MM.1S (cell line): ENCODE measurements around the gene KLHL2.
"Not testable (repeated sequence)": the region's sequence is repeated elsewhere in the genome, so short reads cannot be mapped to it uniquely, and the experiment has no call there.

Experiments used
- DNase-seq: peaks from one replicate; pipeline ENCODE4 v3.0.0-alpha.2; 2015
- H2AFZ ChIP-seq: fragments of 300-600 bp; sonication (generic); 2 replicates; pipeline ENCODE4 v1.6.0; 2016; ENCODE audit warnings: antibody characterized with exemption, low read length
- H3F3A ChIP-seq: fragments of 300-600 bp; sonication (generic); 2 replicates; pipeline ENCODE4 v1.6.1; 2016; ENCODE audit warnings: mild to moderate bottlenecking, antibody characterized with exemption, low read length, moderate library complexity, mixed read lengths; ENCODE audit not compliant: insufficient read depth
- H3K27ac ChIP-seq: fragments of 300-600 bp; sonication (generic); 2 replicates; pipeline ENCODE4 v1.5.1; 2016; ENCODE audit warnings: mild to moderate bottlenecking, low read length
- H3K27me3 ChIP-seq: fragments of 300-600 bp; sonication (generic); replicated peaks from 2 replicates; pipeline ENCODE4 v1.6.0; 2016; ENCODE audit warnings: low read length; ENCODE audit not compliant: insufficient read depth
- H3K36me3 ChIP-seq: fragments of 300-600 bp; sonication (generic); replicated peaks from 2 replicates; pipeline ENCODE4 v1.6.1; 2016; ENCODE audit warnings: mild to moderate bottlenecking, low read length, mixed read lengths; ENCODE audit not compliant: insufficient read depth
- H3K4me1 ChIP-seq: fragments of 300-600 bp; sonication (generic); 2 replicates; pipeline ENCODE4 v1.6.1; 2016; ENCODE audit warnings: low read length, mixed read lengths
- H3K4me2 ChIP-seq: fragments of 300-600 bp; sonication (generic); 2 replicates; pipeline ENCODE4 v1.6.0; 2016; ENCODE audit warnings: low read depth, low read length
- H3K4me3 ChIP-seq: fragments of 300-600 bp; sonication (generic); 2 replicates; pipeline ENCODE4 v1.5.1; 2016; ENCODE audit warnings: low read length, mixed read lengths
- H3K79me2 ChIP-seq: fragments of 300-600 bp; sonication (generic); 2 replicates; pipeline ENCODE4 v1.6.1; 2016; ENCODE audit warnings: mixed run types, low read length, mixed read lengths
- H3K9ac ChIP-seq: fragments of 300-600 bp; sonication (generic); 2 replicates; pipeline ENCODE4 v1.6.1; 2016; ENCODE audit warnings: low read length, mixed read lengths
- H3K9me2 ChIP-seq: fragments of 300-600 bp; sonication (generic); replicated peaks from 2 replicates; pipeline ENCODE4 v1.6.1; 2016; ENCODE audit warnings: mild to moderate bottlenecking, low read length, mixed read lengths; ENCODE audit not compliant: insufficient read depth
- H3K9me3 ChIP-seq: fragments of 300-600 bp; sonication (generic); replicated peaks from 2 replicates; pipeline ENCODE4 v1.6.1; 2016; ENCODE audit warnings: mild to moderate bottlenecking, low read length, mixed read lengths; ENCODE audit not compliant: insufficient read depth
- H4K20me1 ChIP-seq: fragments of 300-600 bp; sonication (generic); 2 replicates; pipeline ENCODE4 v1.6.1; 2016; ENCODE audit warnings: mild to moderate bottlenecking, low read length, moderate library complexity, mixed read lengths; ENCODE audit not compliant: insufficient read depth
- EZH2 ChIP-seq: fragments of 300-600 bp; sonication (generic); optimal IDR thresholded peaks from 2 replicates; pipeline ENCODE3; 2017; ENCODE audit warnings: low read depth, mild to moderate bottlenecking, antibody characterized with exemption, low read length, mixed read lengths
- EZH2phosphoT487 ChIP-seq: fragments of 300-600 bp; sonication (generic); IDR thresholded peaks from 2 replicates; pipeline ENCODE4 v1.6.1; 2018; ENCODE audit warnings: antibody characterized with exemption, low read length
- TF ChIP-seq, protein P1 (sequence below): fragments of 300-600 bp; sonication (generic); IDR thresholded peaks from 2 replicates; pipeline ENCODE4 v1.5.1; 2016; ENCODE audit warnings: antibody characterized with exemption, low read length, mixed read lengths

Gene KLHL2

DNA sequence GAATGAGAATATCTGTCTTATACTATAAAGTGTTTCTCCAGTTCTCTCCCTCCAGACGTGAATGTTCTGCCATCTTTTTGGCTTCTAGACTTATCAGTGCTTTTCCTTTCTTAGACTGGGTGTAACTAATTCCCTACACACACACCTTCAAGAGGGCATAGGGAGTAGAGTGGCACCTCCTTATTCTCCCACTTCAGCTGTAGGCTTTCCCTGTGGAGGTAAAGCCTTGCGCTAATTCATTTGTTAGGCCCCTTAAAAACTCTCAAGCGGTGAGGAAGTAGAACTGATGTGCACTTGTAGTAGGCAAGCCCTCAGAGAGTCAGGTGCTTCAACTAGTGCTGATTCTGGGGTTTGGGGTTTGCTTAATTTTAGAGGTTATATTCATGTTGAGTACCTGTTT is 10.0 kb downstream of the KLHL2 start:
- H3K27me3 ChIP-seq = no peaks in the 10 kb centered on the region
- H3K27ac ChIP-seq = no peak overlapping the region
- H3K4me1 ChIP-seq = peaks cover 22% of the 10 kb centered on the region
- TF ChIP-seq, protein P1, sequence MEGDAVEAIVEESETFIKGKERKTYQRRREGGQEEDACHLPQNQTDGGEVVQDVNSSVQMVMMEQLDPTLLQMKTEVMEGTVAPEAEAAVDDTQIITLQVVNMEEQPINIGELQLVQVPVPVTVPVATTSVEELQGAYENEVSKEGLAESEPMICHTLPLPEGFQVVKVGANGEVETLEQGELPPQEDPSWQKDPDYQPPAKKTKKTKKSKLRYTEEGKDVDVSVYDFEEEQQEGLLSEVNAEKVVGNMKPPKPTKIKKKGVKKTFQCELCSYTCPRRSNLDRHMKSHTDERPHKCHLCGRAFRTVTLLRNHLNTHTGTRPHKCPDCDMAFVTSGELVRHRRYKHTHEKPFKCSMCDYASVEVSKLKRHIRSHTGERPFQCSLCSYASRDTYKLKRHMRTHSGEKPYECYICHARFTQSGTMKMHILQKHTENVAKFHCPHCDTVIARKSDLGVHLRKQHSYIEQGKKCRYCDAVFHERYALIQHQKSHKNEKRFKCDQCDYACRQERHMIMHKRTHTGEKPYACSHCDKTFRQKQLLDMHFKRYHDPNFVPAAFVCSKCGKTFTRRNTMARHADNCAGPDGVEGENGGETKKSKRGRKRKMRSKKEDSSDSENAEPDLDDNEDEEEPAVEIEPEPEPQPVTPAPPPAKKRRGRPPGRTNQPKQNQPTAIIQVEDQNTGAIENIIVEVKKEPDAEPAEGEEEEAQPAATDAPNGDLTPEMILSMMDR = no peak
- TF ChIP-seq EZH2 (no peak), EZH2phosphoT487 (no peak)
- H2AFZ ChIP-seq = no peak overlapping the region
- H3K4me2 ChIP-seq = no peak overlapping the region
- peaks cover 44% of the 10 kb centered on the region for H3K79me2 ChIP-seq
- no peak overlapping the region for H3K4me3 ChIP-seq
- H3F3A ChIP-seq = no peaks in the 10 kb centered on the region; the same call in 1 of the 2 replicates
- H3K9me3 ChIP-seq = no peaks in the 10 kb centered on the region
- no peaks in the 10 kb centered on the region for H4K20me1 ChIP-seq
- no peaks in the 10 kb centered on the region for H3K36me3 ChIP-seq
- H3K9ac ChIP-seq = no peak overlapping the region
- no peak for DNase-seq
- no peaks in the 10 kb centered on the region for H3K9me2 ChIP-seq

DNA sequence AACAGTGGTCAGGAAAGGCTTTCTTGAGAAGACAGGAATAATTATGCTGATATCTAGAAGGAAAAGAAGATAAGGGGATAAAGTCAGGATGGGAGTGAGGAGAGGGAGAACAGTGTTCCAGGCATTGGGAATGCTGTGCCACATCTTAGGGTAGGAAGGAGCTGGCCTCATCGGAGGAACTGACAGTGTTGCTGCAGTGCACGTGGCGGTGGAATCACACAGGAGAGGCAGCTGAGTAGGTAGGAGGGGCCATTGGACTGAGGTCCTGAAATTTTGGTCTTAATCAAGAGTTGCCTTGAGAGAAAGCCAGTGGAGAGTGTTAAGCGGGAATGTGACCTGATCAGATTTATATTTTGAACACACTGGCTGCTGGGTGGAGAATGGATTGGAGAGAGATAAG is 13.9 kb downstream of the KLHL2 start:
- not testable (repeated sequence) for DNase-seq, H4K20me1 ChIP-seq, H2AFZ ChIP-seq, H3K4me2 ChIP-seq, H3K9me3 ChIP-seq, H3K27me3 ChIP-seq, H3K4me3 ChIP-seq, H3K9me2 ChIP-seq, H3K27ac ChIP-seq, H3F3A ChIP-seq, H3K36me3 ChIP-seq, H3K9ac ChIP-seq
- Histone ChIP-seq H3K79me2 (peaks cover 22% of the 10 kb centered on the region), H3K4me1 (peaks cover 13% of the 10 kb centered on the region)

DNA sequence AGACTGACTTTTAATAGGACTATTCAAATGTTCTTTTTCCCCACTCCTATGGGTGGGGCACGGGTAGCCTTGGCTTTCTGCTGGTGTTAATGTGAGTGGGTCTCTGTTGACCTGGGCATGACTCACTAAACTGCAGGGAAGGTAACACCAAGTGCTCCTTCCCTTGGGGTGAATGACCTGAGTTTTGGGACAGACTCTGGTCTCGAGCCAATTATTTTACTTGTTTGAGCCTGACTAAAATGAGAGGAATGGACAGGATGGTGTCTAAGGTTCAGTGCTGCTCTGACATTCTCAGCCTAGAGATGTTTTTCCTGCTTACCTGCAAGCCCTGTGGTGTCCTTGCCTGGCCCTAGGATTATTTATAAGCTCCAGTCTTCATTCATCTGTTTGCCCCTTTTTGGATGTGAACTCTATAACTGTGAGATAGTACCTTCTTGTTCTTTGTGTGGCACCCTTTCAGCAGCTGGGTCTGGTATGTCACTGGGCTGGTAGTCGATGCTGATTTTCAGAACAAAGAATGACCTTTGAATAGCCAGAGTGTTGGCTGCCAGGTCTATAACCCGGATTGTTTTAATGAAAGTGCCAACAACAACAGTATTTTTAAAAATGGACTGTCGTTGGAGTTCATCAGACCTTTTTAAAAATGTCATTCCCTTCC is 14.8 kb downstream of the KLHL2 start:
- not testable (repeated sequence) for H3F3A ChIP-seq, H3K27me3 ChIP-seq, H3K4me2 ChIP-seq, H3K4me3 ChIP-seq, H3K9me3 ChIP-seq, H3K9me2 ChIP-seq, H3K36me3 ChIP-seq, H3K9ac ChIP-seq, H3K27ac ChIP-seq, H2AFZ ChIP-seq, H4K20me1 ChIP-seq, DNase-seq, H3K4me1 ChIP-seq
- peaks cover 14% of the 10 kb centered on the region for H3K79me2 ChIP-seq

DNA sequence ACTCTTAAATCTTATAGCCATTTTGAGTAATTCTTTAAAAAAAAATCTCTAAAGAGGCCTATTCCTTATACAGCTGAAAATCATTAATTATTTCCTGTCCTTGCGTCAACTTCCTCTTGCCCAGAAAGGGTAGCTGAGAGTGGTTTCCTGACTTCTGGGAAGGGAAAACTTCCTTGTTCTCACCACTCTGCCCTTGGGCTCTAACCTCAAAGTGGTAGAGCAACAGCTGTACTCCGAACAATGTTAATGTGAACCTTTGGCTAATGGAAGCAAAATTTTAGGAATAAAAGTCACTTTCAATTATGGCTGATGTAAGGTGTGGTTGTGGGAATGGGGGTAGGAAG is 15.3 kb downstream of the KLHL2 start:
- Histone ChIP-seq H3K4me3 (no peak overlapping the region), H3K36me3 (no peaks in the 10 kb centered on the region), H3K4me1 (no peaks in the 10 kb centered on the region), H3K79me2 (peaks cover 9% of the 10 kb centered on the region), H3K27ac (no peak overlapping the region), H3F3A (no peaks in the 10 kb centered on the region), H3K27me3 (no peaks in the 10 kb centered on the region), H2AFZ (no peak overlapping the region), H3K9me3 (no peaks in the 10 kb centered on the region), H3K4me2 (no peak overlapping the region), H3K9ac (no peak overlapping the region), H4K20me1 (no peaks in the 10 kb centered on the region), H3K9me2 (no peaks in the 10 kb centered on the region)
- no peak for DNase-seq
- TF ChIP-seq, protein P1 = no peak
- TF ChIP-seq EZH2 = no peak
- no peak for TF ChIP-seq EZH2phosphoT487

DNA sequence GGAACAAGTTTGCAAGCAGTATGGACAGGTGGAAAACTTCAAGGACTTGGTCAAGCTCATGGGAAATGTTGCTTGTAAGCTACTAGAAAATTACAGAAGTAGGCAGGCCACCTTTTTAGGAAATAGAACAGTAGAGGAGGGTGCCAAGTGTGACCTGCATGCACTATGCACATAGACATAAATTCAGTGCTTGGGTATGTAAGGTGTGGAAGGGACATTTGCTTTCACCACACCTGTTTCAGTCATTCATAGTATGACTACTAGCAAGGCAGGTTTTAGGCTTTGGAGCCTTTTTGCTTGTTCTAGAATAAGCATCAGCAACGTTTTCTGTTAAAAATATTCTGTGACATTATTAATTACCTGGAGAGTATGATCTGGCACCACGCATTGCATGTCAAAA is 20.0 kb downstream of the KLHL2 start:
- H3K27ac ChIP-seq, H4K20me1 ChIP-seq, H2AFZ ChIP-seq, H3F3A ChIP-seq, H3K4me2 ChIP-seq, H3K4me3 ChIP-seq, DNase-seq, H3K9ac ChIP-seq, H3K4me1 ChIP-seq, H3K36me3 ChIP-seq, H3K27me3 ChIP-seq, H3K9me2 ChIP-seq, H3K79me2 ChIP-seq, H3K9me3 ChIP-seq: not testable (repeated sequence)

DNA sequence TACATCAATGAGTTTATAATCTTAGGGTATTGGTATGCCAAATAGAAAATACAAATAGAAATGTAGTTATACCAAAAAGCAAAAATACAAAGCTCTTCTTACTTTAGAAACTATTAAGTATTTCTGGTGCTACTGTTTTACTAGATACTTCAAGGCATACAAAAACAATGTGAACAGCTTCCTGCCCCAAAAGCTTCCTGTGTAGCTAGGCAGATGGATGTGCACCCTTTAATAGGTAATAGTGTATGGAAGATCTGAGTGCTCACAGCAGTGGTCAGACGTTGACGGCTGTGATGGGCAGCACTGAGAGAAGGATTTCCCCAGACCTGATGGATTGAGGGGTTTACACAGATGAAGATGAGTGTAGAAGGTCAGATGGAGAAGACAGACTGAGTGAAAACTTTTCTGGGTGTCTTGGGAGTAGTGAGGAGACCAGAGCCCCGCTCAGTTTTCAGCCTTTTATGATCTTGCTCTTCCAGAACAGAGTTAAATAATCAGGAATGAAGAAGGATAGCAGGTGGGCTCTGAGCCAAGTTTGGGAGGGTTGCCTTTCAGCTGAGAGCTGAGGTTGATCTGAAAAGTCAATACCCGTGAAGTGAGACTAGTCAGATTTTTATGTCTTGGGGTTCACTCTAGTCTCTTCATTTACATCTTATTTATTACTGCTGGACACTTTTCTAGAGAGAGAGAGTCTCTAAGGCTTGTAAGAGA is 22.3 kb downstream of the KLHL2 start:
- H3F3A ChIP-seq, H3K4me3 ChIP-seq, H2AFZ ChIP-seq, H3K27ac ChIP-seq, H3K4me1 ChIP-seq, H3K4me2 ChIP-seq, H4K20me1 ChIP-seq, H3K9ac ChIP-seq, H3K27me3 ChIP-seq, DNase-seq, H3K36me3 ChIP-seq, H3K9me3 ChIP-seq, H3K79me2 ChIP-seq, H3K9me2 ChIP-seq: not testable (repeated sequence)
